H1 (cell line): ENCODE measurements around the gene ARL14. TPM values are rescaled to one million over a fixed set of nuclear protein-coding genes. Genes with fewer than 3 reads are reported as not detected.

ENCODE experiments used
- CTCF ChIA-PET: fragments of 300-600 bp; sonication (Branson Sonifier 250); formaldehyde crosslinking; loops from one replicate; lab custom pipeline; 2021; ENCODE audit not compliant: partially characterized antibody; lab: Charles Lee
- POLR2A ChIA-PET: fragments of 300-600 bp; sonication (Branson Sonifier 250); formaldehyde crosslinking; loops from one replicate; lab custom pipeline; 2021; ENCODE audit warnings: inconsistent platforms; ENCODE audit not compliant: partially characterized antibody; lab: Charles Lee
- DNase-seq, 2 experiments: peaks; one replicate each; pipeline versions ENCODE4 v3.0.0 to v3.0.0-alpha.2; 2010 to 2022; ENCODE audit warnings: low spot score in 2 of 2, low read depth in 1 of 2, mixed read lengths in 1 of 2
- FAIRE-seq: peaks from 2 replicates; lab custom pipeline; 2011; peaks lifted over from hg19 to GRCh38; lab: Jason Lieb, UNC
- H2AFZ ChIP-seq: 2 replicates; pipeline ENCODE4 v1.8.1; 2012; ENCODE audit warnings: low read length, inconsistent platforms
- H2AK5ac ChIP-seq: 2 replicates; pipeline ENCODE4 v1.6.1; 2013; ENCODE audit warnings: low read depth, low read length
- H2BK120ac ChIP-seq: replicated peaks from 2 replicates; pipeline ENCODE3; 2013; ENCODE audit warnings: low read depth, low read length, inconsistent platforms
- H2BK12ac ChIP-seq: 2 replicates; pipeline ENCODE4 v1.6.1; 2013; ENCODE audit warnings: low read depth, low read length
- H2BK15ac ChIP-seq: 2 replicates; pipeline ENCODE4 v1.6.1; 2013; ENCODE audit warnings: low read length
- H2BK20ac ChIP-seq: 2 replicates; pipeline ENCODE4 v1.6.1; 2013; ENCODE audit warnings: low read length
- H2BK5ac ChIP-seq: 2 replicates; pipeline ENCODE4 v1.6.1; 2013; ENCODE audit warnings: low read depth, low read length
- H3K14ac ChIP-seq: 2 replicates; pipeline ENCODE4 v1.6.1; 2013; ENCODE audit warnings: inconsistent platforms; ENCODE audit not compliant: insufficient read length
- H3K18ac ChIP-seq: 2 replicates; pipeline ENCODE4 v1.6.1; 2013; ENCODE audit warnings: low read length; ENCODE audit errors: extremely low read depth
- H3K23ac ChIP-seq: 2 replicates; pipeline ENCODE4 v1.6.1; 2013; ENCODE audit warnings: inconsistent platforms; ENCODE audit not compliant: insufficient read length
- H3K23me2 ChIP-seq: 2 replicates; pipeline ENCODE4 v1.6.1; 2013; ENCODE audit warnings: low read depth, low read length
- H3K27ac ChIP-seq: 2 replicates; pipeline ENCODE4 v1.6.1; 2011; ENCODE audit warnings: low read depth, low read length, inconsistent platforms
- H3K27me3 ChIP-seq, 4 experiments: replicated peaks in 1 of 4; 1 replicate in 1 of 4; 2 replicates in 3 of 4; pipeline versions ENCODE4 v1.6.1 to v1.8.1; 2011 to 2013; ENCODE audit warnings: low read length in 3 of 4, mild to moderate bottlenecking in 3 of 4, inconsistent platforms in 2 of 4, mixed read lengths in 2 of 4, moderate library complexity in 1 of 4; ENCODE audit not compliant: control insufficient read depth in 3 of 4, insufficient read depth in 3 of 4; ENCODE audit errors: extremely low read depth in 1 of 4
- H3K36me3 ChIP-seq, 4 experiments: 2 replicates each; pipeline versions ENCODE4 v1.6.1 to v1.8.1; 2011 to 2013; ENCODE audit warnings: mild to moderate bottlenecking in 4 of 4, low read length in 3 of 4, moderate library complexity in 2 of 4, control low read depth in 1 of 4, inconsistent platforms in 1 of 4; ENCODE audit not compliant: insufficient read depth in 4 of 4, control insufficient read depth in 2 of 4
- H3K4ac ChIP-seq: replicated peaks from 2 replicates; pipeline ENCODE3; 2013; ENCODE audit warnings: low read length, low read depth, mixed read lengths, inconsistent platforms; ENCODE audit not compliant: insufficient read length
- H3K4me1 ChIP-seq, 4 experiments: replicated peaks in 1 of 4; 1 replicate in 1 of 4; 2 replicates in 3 of 4; pipeline versions ENCODE4 v1.6.1 to v1.8.1; 2011 to 2013; ENCODE audit warnings: low read length in 3 of 4, inconsistent platforms in 2 of 4, mixed read lengths in 1 of 4; ENCODE audit not compliant: insufficient read depth in 4 of 4, control insufficient read depth in 3 of 4
- H3K4me2 ChIP-seq, 2 experiments: 2 replicates each; pipeline versions ENCODE4 v1.6.1 to v1.8.1; 2011 to 2013; ENCODE audit warnings: low read depth in 2 of 2, low read length in 2 of 2, control low read depth in 1 of 2, inconsistent platforms in 1 of 2, mild to moderate bottlenecking in 1 of 2; ENCODE audit not compliant: insufficient read depth in 1 of 2
- H3K4me3 ChIP-seq, 4 experiments: fragments of 200-600, 300-600 bp in 1 of 4; sonication (generic), shearing (Covaris generic), sonication (Bioruptor Twin) in 1 of 4; 2 replicates each; pipeline versions ENCODE4 v1.5.1 to v1.8.1; 2011 to 2016; ENCODE audit warnings: low read length in 4 of 4, low read depth in 3 of 4, control low read depth in 2 of 4, inconsistent platforms in 2 of 4, mild to moderate bottlenecking in 2 of 4, mixed read lengths in 1 of 4, moderate library complexity in 1 of 4; ENCODE audit not compliant: insufficient read depth in 2 of 4; ENCODE audit errors: extremely low read depth in 1 of 4
- H3K56ac ChIP-seq: replicated peaks from 2 replicates; pipeline ENCODE3; 2013; ENCODE audit warnings: low read depth, mild to moderate bottlenecking, mixed read lengths, low read length, inconsistent platforms; ENCODE audit not compliant: insufficient read length
- H3K79me1 ChIP-seq: 2 replicates; pipeline ENCODE4 v1.6.1; 2013; ENCODE audit warnings: low read depth, low read length, control low read depth
- H3K79me2 ChIP-seq, 2 experiments: 2 replicates each; pipeline versions ENCODE4 v1.6.1 to v1.8.1; 2012 to 2013; ENCODE audit warnings: low read length in 2 of 2, mild to moderate bottlenecking in 2 of 2, inconsistent platforms in 1 of 2; ENCODE audit not compliant: insufficient read depth in 2 of 2, control insufficient read depth in 1 of 2
- H3K9ac ChIP-seq, 4 experiments: replicated peaks in 1 of 4; 1 replicate in 1 of 4; 2 replicates in 3 of 4; pipeline versions ENCODE4 v1.6.1 to v1.8.1; 2011 to 2013; ENCODE audit warnings: low read depth in 3 of 4, low read length in 3 of 4, control low read depth in 2 of 4, mild to moderate bottlenecking in 2 of 4, moderate library complexity in 2 of 4, inconsistent platforms in 1 of 4; ENCODE audit errors: extremely low read depth in 1 of 4
- H3K9me3 ChIP-seq, 2 experiments: 2 replicates each; pipeline versions ENCODE4 v1.6.1 to v1.8.1; 2012 to 2013; ENCODE audit warnings: mild to moderate bottlenecking in 2 of 2, moderate library complexity in 2 of 2, control low read depth in 1 of 2, inconsistent platforms in 1 of 2, low read depth in 1 of 2, low read length in 1 of 2, mixed read lengths in 1 of 2; ENCODE audit not compliant: insufficient read depth in 2 of 2
- H4K20me1 ChIP-seq, 2 experiments: replicated peaks in 1 of 2; 2 replicates each; pipeline versions ENCODE3 to v1.8.1; 2011 to 2013; ENCODE audit warnings: inconsistent platforms in 2 of 2, low read length in 2 of 2, mild to moderate bottlenecking in 1 of 2; ENCODE audit not compliant: insufficient read depth in 2 of 2, control insufficient read depth in 1 of 2
- H4K5ac ChIP-seq: 2 replicates; pipeline ENCODE4 v1.6.1; 2013; ENCODE audit warnings: low read length, low read depth, mixed read lengths, inconsistent platforms; ENCODE audit not compliant: insufficient read length
- H4K8ac ChIP-seq: 2 replicates; pipeline ENCODE4 v1.8.0; 2013; ENCODE audit warnings: mild to moderate bottlenecking, moderate library complexity, low read length, inconsistent platforms; ENCODE audit not compliant: insufficient read depth; ENCODE audit errors: extremely low read depth
- H4K91ac ChIP-seq: replicated peaks from 2 replicates; pipeline ENCODE3; 2013; ENCODE audit warnings: low read length, mixed read lengths, inconsistent platforms; ENCODE audit not compliant: insufficient read length
- SAP30 ChIP-seq: fragments of 300-600 bp; sonication (generic); IDR thresholded peaks from 2 replicates; pipeline ENCODE4 v1.7.1; 2012; ENCODE audit warnings: low read length, moderate library complexity, mild to moderate bottlenecking, inconsistent platforms; ENCODE audit not compliant: insufficient read depth, insufficient replicate concordance
- WGBS, 2 experiments: shearing (Covaris generic) in 1 of 2; methylation state at CpG; one replicate each; pipeline versions ENCODE4 v1.1.6 to v1.1.7; 2013 to 2015; ENCODE audit warnings: low lambda C conversion rate in 2 of 2, mixed read lengths in 2 of 2, inconsistent platforms in 1 of 2, low coverage in 1 of 2, missing lambda C conversion rate in 1 of 2; ENCODE audit not compliant: insufficient replicate concordance in 2 of 2, insufficient coverage in 1 of 2, insufficient read length in 1 of 2; ENCODE audit errors: extremely low coverage in 1 of 2, missing lambda C conversion rate in 1 of 2; 5-methylcytosine and 5-hydroxymethylcytosine counted together
- polyA plus RNA-seq, 7 experiments: library from polyadenylated mRNA; depleted of rRNA in 3 of 7; stranded (reverse) in 5 of 7; unstranded in 2 of 7; fragments of >200 nt in 5 of 7; fragments of 200-250 nt in 2 of 7; gene quantifications; 1 replicate in 5 of 7; 2 replicates in 1 of 7; 4 replicates in 1 of 7; pipeline versions ENCODE4 v1.2.1 to v1.2.3, GENCODE V29; 2011 to 2013; ENCODE audit warnings: missing spikeins in 2 of 7, mixed read lengths in 2 of 7
- total RNA-seq: library from RNA; stranded (reverse); fragmentation: NEBNext Ultra II Directional; extraction: Animal tissue kit (Norgen Biotek cat#: 25700); gene quantifications from 2 replicates; pipeline ENCODE4 v1.2.1, GENCODE V29; 2021

Gene ARL14
- total and polyA plus RNA-seq, 2 of the 8 experiments (the other 6 are each of a cell fraction or from before 2014, with no cell fraction given): not detected

GRCh38 chr3:160673188-160673587 is 3.8 kb upstream of the ARL14 start:
- FAIRE-seq: no peak
- no peak overlapping the region for H3K23ac ChIP-seq
- H3K18ac ChIP-seq: no peak overlapping the region
- H2BK15ac ChIP-seq: no peak overlapping the region
- no peak overlapping the region for H2AFZ ChIP-seq
- ChIA-PET POLR2A (no interaction called here), CTCF (interaction anchor here (1.0 to 3.3 kb wide), 2 partner anchors 13 to 236 kb away, joined by 3 to 10 read pairs; no protein-coding TSS in a partner anchor)
- no peaks in the 10 kb centered on the region for H3K27me3 ChIP-seq
- H3K4ac ChIP-seq: no peak overlapping the region
- no peak overlapping the region for H4K5ac ChIP-seq
- no peaks in the 10 kb centered on the region for H3K79me1 ChIP-seq
- H3K4me3 ChIP-seq: no peak overlapping the region
- H3K9ac ChIP-seq: no peak overlapping the region
- H3K9me3 ChIP-seq: no peaks in the 10 kb centered on the region
- H3K27ac ChIP-seq: no peak overlapping the region
- H2AK5ac ChIP-seq: no peak overlapping the region
- no peak for DNase-seq
- no peak overlapping the region for H2BK5ac ChIP-seq
- peaks cover 0 to 6% (median 0%) of the 10 kb centered on the region in 4 experiments; a peak in 3 of 7 replicates for H3K4me1 ChIP-seq
- no peak overlapping the region for H2BK12ac ChIP-seq
- no peak for TF ChIP-seq SAP30
- H4K91ac ChIP-seq: no peak overlapping the region
- H4K8ac ChIP-seq: no peak overlapping the region
- H3K56ac ChIP-seq: no peak overlapping the region
- no peaks in the 10 kb centered on the region for H3K23me2 ChIP-seq
- H3K36me3 ChIP-seq: no peaks in the 10 kb centered on the region
- H2BK20ac ChIP-seq: no peak overlapping the region
- no peaks in the 10 kb centered on the region for H4K20me1 ChIP-seq
- no peak overlapping the region for H3K14ac ChIP-seq
- H3K4me2 ChIP-seq: no peak overlapping the region
- H3K79me2 ChIP-seq: no peaks in the 10 kb centered on the region
- 100% methylated on average over 1 of the region's 1 CpG; no CpG with 5 or more reads in 1 of the 2 experiments for WGBS, 2 experiments
- H2BK120ac ChIP-seq: no peak overlapping the region
